Activated CD8-positive, alpha-beta T cell treated with anti-CD3 and anti-CD28 coated beads, Interleukin-2, amount 10 ng/mL, durations not matched to agents 7 days and 5 days (primary cell): ENCODE results near the gene TMTC4. TPM values are rescaled to one million over a fixed set of nuclear protein-coding genes. Genes with fewer than 3 reads are reported as not detected.
"Not testable (repeated sequence)": the region's sequence is repeated elsewhere in the genome, so short reads cannot be mapped to it uniquely, and the experiment has no call there.

ENCODE experiments used
- ATAC-seq: fragments of 150-1000 bp; cut with Tn5 transposase; one replicate; pipeline ENCODE4 v1.10.0; 2021; ENCODE audit warnings: moderate library complexity
- CTCF ChIA-PET: fragments of 350-600 bp; sonication (Branson Sonifier 250); formaldehyde crosslinking; loops from one replicate; lab custom pipeline; 2021; ENCODE audit warnings: antibody characterized with exemption; lab: Charles Lee
- POLR2A ChIA-PET: fragments of 350-600 bp; sonication (Branson Sonifier 250); formaldehyde crosslinking; loops from one replicate; lab custom pipeline; 2021; ENCODE audit warnings: antibody characterized with exemption; lab: Charles Lee
- DNase-seq: peaks from one replicate; pipeline ENCODE4 v3.0.0-alpha.2; 2020
- H3K27ac Mint-ChIP-seq: one replicate; pipeline ENCODE4 v1.8.0; 2021; ENCODE audit warnings: mild to moderate bottlenecking, mixed read lengths
- H3K27me3 Mint-ChIP-seq: one replicate; pipeline ENCODE4 v1.8.0; 2021; ENCODE audit warnings: low read depth, mixed read lengths
- H3K36me3 Mint-ChIP-seq: one replicate; pipeline ENCODE4 v1.8.0; 2021; ENCODE audit warnings: low read depth, mixed read lengths
- H3K4me1 Mint-ChIP-seq: one replicate; pipeline ENCODE4 v1.8.0; 2021; ENCODE audit warnings: low read depth, mixed read lengths
- H3K4me3 Mint-ChIP-seq: one replicate; pipeline ENCODE4 v1.8.0; 2021; ENCODE audit warnings: mild to moderate bottlenecking, mixed read lengths
- H3K9me3 Mint-ChIP-seq: one replicate; pipeline ENCODE4 v1.8.0; 2022; ENCODE audit warnings: mixed read lengths; ENCODE audit not compliant: insufficient read depth
- total RNA-seq, 2 experiments: library from RNA; stranded (reverse); gene quantifications; one replicate each; pipeline ENCODE4 v1.2.3, GENCODE V29; 2021

Gene TMTC4
- total RNA-seq, 2 experiments from 2014 or later: 26.8 to 27.5 TPM

DNA sequence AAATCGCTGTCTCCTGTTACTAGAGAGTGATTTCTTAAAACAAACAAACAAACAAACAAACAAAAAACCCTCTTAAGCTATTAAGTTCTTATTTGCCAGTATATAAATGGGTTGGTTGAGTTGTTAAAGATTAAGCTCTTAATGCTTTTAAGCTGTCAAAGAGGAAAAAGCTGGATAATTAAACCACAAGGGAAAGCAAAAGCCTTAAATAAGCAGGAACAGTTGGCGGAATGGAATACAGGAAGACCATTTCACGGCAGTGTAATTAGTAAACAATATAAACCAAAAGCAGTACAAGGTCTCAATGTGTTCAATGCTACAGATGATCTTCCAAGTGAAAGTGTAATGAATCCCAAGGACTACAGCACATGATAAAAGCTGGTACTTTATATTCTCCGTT is 53.8 kb downstream of the TMTC4 start:
- Mint-ChIP-seq H3K27ac (no peak overlapping the region), H3K27me3 (no peaks in the 10 kb centered on the region), H3K9me3 (peaks cover 5% of the 10 kb centered on the region), H3K4me3 (no peak overlapping the region), H3K36me3 (peaks cover 62% of the 10 kb centered on the region), H3K4me1 (peaks cover 12% of the 10 kb centered on the region)
- DNase-seq (no peak), ATAC-seq (no peak)
- CTCF ChIA-PET: interaction anchor here (1.0 to 1.5 kb wide), 2 partner anchors 10 kb away, joined by 3 read pairs; no protein-coding TSS in a partner anchor
- POLR2A ChIA-PET: no interaction called here

DNA sequence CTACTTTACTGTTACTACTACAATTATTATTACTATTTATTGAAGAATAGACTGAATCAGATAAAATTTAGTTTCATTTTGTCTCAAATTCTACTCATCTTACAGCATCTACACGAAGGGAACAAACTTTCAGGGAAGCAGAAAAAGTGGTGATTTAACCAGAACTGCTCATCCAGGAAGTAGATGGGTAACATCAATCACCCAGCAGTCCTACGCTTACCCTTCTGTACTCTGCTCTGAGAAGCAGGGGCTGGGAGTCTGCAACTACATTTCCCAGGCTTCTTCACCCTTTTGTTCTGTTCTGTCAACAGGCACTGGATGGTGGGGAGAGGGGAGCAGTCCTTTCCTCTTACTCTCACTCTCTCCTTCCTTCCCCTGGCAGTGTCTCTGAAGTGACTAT is 54.7 kb downstream of the TMTC4 start:
- POLR2A ChIA-PET: no interaction called here
- no peaks in the 10 kb centered on the region for H3K27me3 Mint-ChIP-seq
- H3K9me3 Mint-ChIP-seq: peaks cover 5% of the 10 kb centered on the region
- peak; percentile 64 for ATAC-seq
- H3K27ac Mint-ChIP-seq: peak overlapping the region; percentile 27
- H3K4me3 Mint-ChIP-seq: no peak overlapping the region
- H3K4me1 Mint-ChIP-seq: peaks cover 12% of the 10 kb centered on the region
- H3K36me3 Mint-ChIP-seq: peaks cover 54% of the 10 kb centered on the region
- CTCF ChIA-PET: interaction anchor here (0.5 to 1.5 kb wide), 2 partner anchors 9 to 48 kb away, joined by 3 read pairs; no protein-coding TSS in a partner anchor
- DNase-seq: no peak

DNA sequence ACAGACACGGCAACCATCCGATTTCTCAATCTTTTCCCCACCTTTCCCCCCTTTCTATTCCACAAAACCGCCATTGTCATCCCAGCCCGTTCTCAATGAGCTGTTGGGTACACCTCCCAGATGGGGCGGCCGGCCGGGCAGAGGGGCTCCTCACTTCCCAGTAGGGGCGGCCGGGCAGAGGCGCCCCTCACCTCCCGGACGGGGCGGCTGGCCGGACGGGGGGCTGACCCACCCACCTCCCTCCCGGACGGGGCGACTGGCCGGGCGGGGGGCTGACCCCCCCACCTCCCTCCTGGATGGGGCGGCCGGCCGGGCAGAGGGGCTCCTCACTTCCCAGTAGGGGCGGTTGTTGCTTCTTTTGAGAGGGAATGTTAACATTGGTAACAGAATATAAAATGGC is 55.7 kb downstream of the TMTC4 start:
- POLR2A ChIA-PET, ATAC-seq, CTCF ChIA-PET, H3K4me3 Mint-ChIP-seq, DNase-seq, H3K27ac Mint-ChIP-seq, H3K9me3 Mint-ChIP-seq, H3K27me3 Mint-ChIP-seq: not testable (repeated sequence)
- peaks cover 12% of the 10 kb centered on the region for H3K4me1 Mint-ChIP-seq
- peaks cover 46% of the 10 kb centered on the region for H3K36me3 Mint-ChIP-seq

DNA sequence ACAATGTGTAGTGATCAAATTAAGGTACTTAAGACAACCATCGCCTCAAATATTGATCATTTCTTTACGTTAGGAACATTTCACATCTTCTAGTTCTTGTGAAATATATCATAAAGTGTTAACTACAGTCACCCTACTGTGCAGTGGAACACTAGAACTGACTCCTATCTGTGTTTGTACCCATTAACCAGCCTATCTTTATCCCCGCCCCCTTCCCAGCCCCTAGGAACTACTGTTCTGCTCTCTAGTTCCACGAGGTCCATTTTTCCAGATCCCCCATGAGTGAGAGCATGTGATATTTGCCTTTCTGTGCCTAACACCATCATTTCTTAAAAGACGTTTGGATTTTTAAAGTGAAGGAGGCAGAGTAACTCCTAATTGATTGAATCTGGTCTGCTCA is 61.6 kb downstream of the TMTC4 start:
- ChIA-PET CTCF (no interaction called here), POLR2A (no interaction called here)
- Mint-ChIP-seq H3K27ac (peak overlapping the region; percentile 53), H3K9me3 (no peaks in the 10 kb centered on the region), H3K4me3 (no peak overlapping the region), H3K27me3 (no peaks in the 10 kb centered on the region), H3K4me1 (peaks cover 39% of the 10 kb centered on the region), H3K36me3 (peaks cover 42% of the 10 kb centered on the region)
- no peak for ATAC-seq
- no peak for DNase-seq

DNA sequence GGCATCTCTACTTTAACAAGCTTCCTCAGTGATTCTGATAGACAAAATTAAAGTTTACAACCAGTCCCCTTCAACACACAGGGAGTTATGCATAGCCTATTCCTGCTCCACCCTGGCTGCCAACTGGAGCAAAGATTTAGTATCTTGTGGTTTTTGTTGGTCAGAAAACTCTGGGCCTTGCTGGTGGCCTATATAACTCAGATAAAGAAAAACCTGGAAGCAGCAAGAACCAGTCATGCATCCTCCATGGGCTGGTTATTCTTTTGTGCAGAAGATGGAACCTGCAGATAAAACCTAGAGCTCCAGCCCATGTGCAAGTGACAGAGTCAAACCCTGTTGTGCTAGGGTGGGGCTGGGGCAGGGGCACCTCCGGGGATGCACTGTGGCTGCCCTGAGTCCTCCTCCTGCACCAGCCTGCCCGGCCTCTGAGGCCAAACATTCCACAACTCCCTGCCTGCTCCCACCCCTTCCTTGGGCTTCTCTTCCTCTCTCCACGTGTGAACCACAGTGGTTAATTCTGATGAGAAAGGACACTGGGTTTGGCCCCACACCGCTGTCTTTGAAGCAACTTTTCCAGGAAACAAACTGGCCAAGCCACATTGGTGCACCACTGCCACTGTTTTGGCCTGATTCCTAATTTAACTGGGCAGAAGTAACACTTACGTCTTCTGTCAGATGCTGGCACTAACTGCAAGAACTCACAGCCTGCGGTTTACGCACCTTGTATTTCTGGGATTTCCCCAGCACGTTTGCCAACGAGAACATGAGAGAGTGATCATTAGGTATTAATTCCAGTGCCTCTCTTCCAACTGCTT is 62.7 kb downstream of the TMTC4 start:
- H3K9me3 Mint-ChIP-seq: no peaks in the 10 kb centered on the region
- H3K27me3 Mint-ChIP-seq: no peaks in the 10 kb centered on the region
- DNase-seq (no peak), ATAC-seq (no peak)
- H3K4me1 Mint-ChIP-seq: peaks cover 46% of the 10 kb centered on the region
- ChIA-PET CTCF (interaction anchor here (1.0 kb wide), 1 partner anchor 13 kb away, joined by 3 read pairs; no protein-coding TSS in a partner anchor), POLR2A (no interaction called here)
- H3K36me3 Mint-ChIP-seq: peaks cover 47% of the 10 kb centered on the region
- no peak overlapping the region for H3K4me3 Mint-ChIP-seq
- H3K27ac Mint-ChIP-seq: peak overlapping the region; percentile 21

DNA sequence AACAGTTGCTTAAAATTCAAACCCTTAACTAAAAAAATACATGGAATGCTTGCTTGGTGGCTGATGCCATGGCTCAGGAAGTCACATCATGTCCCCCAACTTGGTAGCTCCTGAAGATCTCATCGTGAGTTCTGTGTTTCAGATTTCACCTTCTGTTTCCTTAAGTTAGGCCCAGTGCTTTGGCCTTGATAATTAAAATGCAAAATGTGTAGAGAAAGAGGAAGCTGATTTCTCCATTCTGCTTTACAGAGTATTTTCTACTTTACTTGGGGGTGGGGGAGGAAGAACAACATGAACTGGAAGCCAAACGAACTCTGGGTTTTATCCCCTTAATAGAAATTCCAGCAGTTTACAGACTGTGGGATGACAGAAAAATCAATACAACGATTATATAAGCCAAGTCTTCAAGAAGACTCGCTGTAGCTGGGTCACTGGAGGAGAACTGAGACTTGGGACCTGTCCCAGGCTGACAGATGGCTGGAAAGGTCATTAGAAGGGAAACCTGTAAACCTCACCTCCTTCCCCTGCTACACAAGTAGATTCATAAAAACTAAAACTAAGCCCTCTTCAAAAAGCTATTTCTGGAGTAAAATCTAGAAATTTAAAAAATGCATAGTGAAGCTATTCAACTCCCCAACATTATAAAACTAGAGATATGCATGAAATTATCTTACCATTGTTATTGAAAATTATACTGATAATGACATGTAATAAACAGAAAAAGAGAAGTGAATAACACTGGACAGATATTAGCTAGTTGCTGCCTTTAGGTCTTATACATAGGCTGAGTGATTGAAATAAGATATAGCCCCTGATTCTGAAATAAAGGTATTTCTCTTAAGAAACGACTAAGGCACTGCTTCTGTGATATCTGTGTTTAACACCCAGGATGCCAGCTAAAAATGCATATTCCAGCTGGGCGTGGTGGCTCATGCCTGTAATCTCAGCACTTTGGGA is 63.9 kb downstream of the TMTC4 start:
- CTCF ChIA-PET: interaction anchor here (0.7 to 2.7 kb wide), 6 partner anchors 10 to 37 kb away, joined by 3 to 17 read pairs (median 3); partner anchors contain the start of gene GGACT
- POLR2A ChIA-PET: interaction anchor here (0.8 kb wide), 1 partner anchor 25 kb away, joined by 3 read pairs; no protein-coding TSS in a partner anchor

DNA sequence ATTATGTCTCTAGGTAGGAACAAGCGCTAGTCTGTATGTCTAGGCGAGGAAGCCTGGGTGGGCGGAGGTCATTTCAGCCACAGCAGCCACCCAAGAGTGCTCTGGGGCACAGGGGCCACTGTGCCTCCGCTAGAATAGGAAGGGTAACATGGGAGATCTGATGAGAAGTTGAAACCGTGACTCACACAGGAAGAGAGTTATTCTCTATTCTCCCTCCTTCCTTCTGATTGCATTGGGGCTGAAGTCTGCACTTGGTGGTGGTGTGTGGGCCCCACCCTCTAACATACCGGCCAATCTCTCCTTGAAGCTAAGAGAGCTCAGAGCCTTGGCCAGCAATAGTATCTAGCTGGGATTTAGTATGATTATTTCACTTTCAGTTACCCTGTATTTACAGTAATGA is 65.7 kb downstream of the TMTC4 start:
- Mint-ChIP-seq H3K36me3 (peaks cover 65% of the 10 kb centered on the region), H3K9me3 (no peaks in the 10 kb centered on the region), H3K4me3 (no peak overlapping the region), H3K27me3 (no peaks in the 10 kb centered on the region), H3K27ac (peak overlapping the region; percentile 91), H3K4me1 (peaks cover 46% of the 10 kb centered on the region)
- DNase-seq (peak; percentile 54), ATAC-seq (peak; percentile 96)
- CTCF ChIA-PET: interaction anchor here (0.8 to 2.7 kb wide), 7 partner anchors 11 to 952 kb away, joined by 3 to 17 read pairs (median 3); partner anchors contain the start of gene GGACT
- POLR2A ChIA-PET: interaction anchor here (0.8 kb wide), 1 partner anchor 66 kb away, joined by 3 read pairs; the partner anchor contains the start of gene TMTC4

More for the DNA sequence above, 63.9 kb downstream of the TMTC4 start:
- Mint-ChIP-seq H3K9me3 (no peaks in the 10 kb centered on the region), H3K4me3 (no peak overlapping the region), H3K27ac (peak overlapping the region; percentile 8), H3K36me3 (peaks cover 56% of the 10 kb centered on the region), H3K4me1 (peaks cover 46% of the 10 kb centered on the region), H3K27me3 (no peaks in the 10 kb centered on the region)
- DNase-seq (no peak), ATAC-seq (no peak)

DNA sequence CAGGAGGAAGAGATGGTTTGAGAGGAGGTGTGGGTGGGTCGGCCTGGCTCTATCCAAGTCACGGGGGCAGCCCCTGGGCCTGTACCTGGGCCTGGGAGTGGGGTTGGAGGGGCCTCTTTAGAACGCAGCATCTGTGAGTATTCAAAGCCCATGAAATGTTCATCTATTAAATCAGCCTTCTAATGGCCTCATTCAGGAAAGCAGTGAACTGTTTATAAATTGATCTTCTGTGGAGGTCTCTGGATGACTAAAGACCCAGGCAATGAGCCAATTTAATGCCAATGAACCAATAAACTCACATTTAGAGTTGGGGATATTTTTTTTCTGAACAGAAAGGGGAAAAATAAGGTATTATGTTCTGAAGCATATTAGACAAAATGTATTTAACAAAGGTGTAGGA is 66.1 kb downstream of the TMTC4 start:
- H3K4me3 Mint-ChIP-seq: no peak overlapping the region
- H3K27me3 Mint-ChIP-seq: no peaks in the 10 kb centered on the region
- CTCF ChIA-PET: interaction anchor here (1.0 to 2.7 kb wide), 2 partner anchors 20 to 952 kb away, joined by 3 to 17 read pairs; partner anchors contain the start of gene GGACT
- H3K36me3 Mint-ChIP-seq: peaks cover 69% of the 10 kb centered on the region
- ATAC-seq: no peak
- peaks cover 46% of the 10 kb centered on the region for H3K4me1 Mint-ChIP-seq
- H3K27ac Mint-ChIP-seq: peak overlapping the region; percentile 91
- DNase-seq: no peak
- POLR2A ChIA-PET: no interaction called here
- no peaks in the 10 kb centered on the region for H3K9me3 Mint-ChIP-seq

DNA sequence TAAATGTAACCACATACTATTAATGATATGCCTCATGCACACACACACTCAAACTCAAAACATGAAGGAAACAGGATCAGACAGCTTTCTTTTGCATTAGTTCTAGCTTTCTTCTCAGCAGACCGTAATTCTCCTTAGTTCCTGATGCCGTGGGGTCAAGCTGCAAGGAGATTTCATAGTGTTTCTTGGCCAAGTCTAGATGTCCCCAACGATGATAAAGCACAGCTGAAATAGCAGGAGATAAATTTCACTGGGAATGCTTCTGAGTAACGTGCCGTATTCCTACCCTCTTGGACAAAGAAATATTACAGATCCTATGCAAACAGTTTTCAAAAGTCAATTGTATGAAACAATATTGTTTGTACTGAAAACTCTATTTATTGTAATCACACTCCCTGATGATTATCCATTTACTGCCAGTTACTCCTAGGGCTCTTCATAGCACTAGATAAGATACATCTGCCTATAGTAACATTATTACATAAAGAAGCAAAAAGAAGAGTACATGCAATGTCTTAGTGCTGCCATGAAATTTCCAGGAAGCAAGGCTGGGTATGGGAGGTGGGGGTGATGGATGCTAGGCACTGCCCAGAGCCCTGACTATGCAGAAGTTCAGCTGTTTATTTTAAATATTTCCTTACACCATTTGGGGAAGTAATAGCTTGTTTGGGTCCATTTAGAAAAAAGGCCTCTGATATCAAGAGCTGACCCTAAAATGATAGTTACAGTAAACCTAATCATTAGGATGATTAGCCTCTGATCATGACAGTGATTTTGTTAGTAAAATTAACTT is 69.5 kb downstream of the TMTC4 start:
- Mint-ChIP-seq H3K27ac (no peak overlapping the region), H3K27me3 (no peaks in the 10 kb centered on the region), H3K4me3 (no peak overlapping the region), H3K9me3 (no peaks in the 10 kb centered on the region), H3K36me3 (peaks cover 56% of the 10 kb centered on the region), H3K4me1 (peaks cover 27% of the 10 kb centered on the region)
- DNase-seq: no peak
- no peak for ATAC-seq
- ChIA-PET CTCF (interaction anchor here (0.8 to 1.4 kb wide), 4 partner anchors 16 to 33 kb away, joined by 3 to 7 read pairs (median 3); no protein-coding TSS in a partner anchor), POLR2A (interaction anchor here (0.6 to 1.0 kb wide), 2 partner anchors 17 to 539 kb away, joined by 4 read pairs; no protein-coding TSS in a partner anchor)

DNA sequence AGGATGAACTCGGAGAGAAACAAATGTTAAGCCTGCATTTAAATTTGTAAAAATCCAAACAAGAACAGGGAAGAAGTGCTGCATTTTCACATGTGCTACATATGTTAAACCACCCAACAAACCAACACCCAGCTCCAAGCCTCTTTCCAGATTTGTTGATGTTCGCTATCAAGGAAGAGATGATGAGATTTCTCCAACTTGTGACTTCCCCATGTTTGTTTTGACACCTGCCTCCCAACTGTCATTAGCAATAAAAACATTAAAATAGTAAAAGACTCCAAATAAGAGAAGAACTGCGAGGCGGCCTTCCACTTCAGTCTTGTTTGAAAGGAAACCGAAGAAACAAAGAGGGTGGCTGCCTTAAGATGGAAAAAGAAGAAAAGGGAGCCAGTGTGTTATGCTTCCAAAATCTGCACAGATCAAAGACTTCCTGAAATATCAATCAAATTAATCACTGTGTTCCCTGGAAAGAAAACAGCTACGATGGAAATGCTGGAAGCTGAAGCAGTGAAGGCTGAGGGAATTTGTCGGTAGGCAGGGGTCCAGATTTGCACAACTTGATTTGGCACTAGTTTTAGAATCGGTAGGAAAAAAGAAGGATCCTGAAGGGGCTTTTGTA is 72.0 kb downstream of the TMTC4 start:
- no peak for ATAC-seq
- POLR2A ChIA-PET: no interaction called here
- no peaks in the 10 kb centered on the region for H3K9me3 Mint-ChIP-seq
- no peak overlapping the region for H3K27ac Mint-ChIP-seq
- peaks cover 36% of the 10 kb centered on the region for H3K36me3 Mint-ChIP-seq
- no peak overlapping the region for H3K4me3 Mint-ChIP-seq
- CTCF ChIA-PET: no interaction called here
- peaks cover 3% of the 10 kb centered on the region for H3K4me1 Mint-ChIP-seq
- no peak for DNase-seq
- no peaks in the 10 kb centered on the region for H3K27me3 Mint-ChIP-seq
